Hematopoietic multipotent progenitor cell treated with erythropoietin and hydrocortisone succinate and interleukin-3 and kit ligand, for 8 days (in vitro differentiated cells): Measurements from ENCODE around the gene CHN2.

Experiments
- DNase-seq: peaks from one replicate; pipeline ENCODE4 v3.0.0-alpha.2; 2015

The CHN2 gene

DNA sequence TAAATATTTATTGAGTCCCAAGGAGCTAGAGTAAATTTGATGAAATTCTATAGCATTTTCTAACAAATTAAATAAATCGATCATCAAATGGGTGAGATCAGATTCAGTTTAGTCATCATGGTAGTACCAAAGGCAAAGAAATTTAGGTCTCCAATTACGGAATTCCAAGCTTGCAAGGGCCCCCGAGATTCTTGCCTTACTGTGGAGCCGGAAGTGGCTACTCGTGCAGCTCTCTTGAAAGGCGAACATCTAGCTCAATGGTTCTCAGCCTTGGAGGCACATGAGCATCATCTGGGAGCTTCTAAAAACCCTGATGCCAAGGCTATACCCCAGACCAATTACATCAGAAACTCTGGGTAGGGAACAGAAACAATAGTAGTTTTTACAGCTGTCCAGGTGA is 251.2 kb downstream of the CHN2 start:
- no peak for DNase-seq

DNA sequence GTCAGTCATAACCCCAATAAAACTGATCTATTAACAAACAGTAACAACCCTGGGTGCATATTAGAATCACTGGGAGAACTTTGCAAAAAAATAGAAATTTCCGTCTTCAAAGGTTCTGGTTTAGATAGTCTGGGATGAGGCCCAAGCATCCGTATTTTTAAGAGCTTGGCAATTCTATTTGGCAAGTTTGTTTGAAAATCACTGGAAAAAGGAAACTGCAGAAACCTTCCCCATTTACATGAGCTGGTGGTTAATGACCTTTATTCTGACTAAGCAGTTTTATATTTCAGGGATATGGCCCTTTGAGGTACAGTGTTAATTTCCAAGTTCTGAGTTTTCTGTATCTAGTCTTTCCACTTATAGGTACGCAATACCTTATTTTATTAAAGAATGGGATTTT is 253.3 kb downstream of the CHN2 start:
- DNase-seq = no peak

DNA sequence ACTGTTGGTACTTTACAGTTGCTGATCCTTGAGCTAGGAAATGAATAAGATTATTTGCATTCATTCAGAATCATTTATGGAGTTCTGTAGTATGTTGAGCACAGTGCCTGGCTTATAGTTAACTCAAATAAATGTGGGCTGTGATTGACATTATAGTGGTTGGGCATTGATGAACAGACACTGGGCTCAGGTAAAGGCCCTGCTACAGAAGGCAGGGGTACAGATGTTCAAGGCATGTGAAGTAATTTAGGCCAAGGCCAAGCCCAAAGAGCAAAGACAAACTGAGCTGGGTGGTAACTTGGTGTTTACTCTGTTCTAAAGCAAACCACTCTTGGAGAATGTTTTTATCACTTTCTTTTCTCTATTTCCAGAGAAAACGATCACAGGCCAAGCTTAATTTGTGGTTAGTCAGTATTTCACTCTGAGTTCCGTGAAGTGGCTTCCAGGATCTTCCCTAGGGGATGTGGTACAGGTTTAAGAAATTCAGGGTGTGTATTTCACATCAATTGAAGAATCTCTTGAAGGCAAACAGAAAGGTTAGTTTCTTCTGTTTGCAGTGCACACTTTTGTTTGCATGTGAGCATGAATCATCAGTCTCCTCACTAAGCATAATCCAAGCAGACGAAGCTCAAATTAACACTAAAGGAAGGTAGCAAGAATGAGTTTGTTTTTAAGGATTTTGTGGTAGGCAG is 255.1 kb downstream of the CHN2 start:
- no peak for DNase-seq

DNA sequence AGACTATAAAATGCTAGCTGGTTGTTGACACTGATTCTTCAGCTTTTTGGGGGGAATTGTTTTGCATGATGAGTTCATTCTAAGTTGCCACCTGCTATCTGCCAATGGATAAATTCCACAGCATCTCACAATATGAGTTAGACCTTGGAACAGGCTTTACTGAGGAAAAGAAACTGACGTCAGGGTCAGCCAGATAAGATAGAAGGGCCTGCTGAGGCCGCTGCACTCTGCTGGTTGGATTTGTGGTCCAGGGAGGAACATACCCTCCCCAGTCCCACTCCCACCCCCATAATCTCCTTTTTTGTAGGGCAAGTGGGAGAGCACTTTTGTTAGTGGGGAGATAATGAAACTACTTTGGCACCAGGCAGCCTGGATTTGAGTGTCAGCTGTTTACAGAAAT is 258.4 kb downstream of the CHN2 start:
- no peak for DNase-seq

DNA sequence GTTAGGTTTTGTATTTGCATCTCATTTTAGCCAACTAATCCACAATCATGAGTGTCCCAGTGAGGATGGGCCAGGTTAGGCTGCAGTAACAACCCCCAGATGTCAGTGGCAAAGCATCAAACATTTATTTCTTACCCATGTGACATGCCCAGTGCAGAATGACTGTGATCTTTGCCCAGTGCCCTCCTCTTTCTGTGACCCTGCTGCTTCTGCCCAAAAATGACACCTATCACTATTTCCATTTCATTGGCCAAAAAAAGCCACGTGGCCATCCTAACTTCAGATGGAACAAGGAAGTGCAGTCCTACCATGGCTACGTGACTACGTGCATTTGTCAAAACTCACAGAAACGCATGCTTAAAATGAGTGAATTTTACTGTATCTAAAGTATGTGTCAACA is 259.9 kb downstream of the CHN2 start:
- no peak for DNase-seq

DNA sequence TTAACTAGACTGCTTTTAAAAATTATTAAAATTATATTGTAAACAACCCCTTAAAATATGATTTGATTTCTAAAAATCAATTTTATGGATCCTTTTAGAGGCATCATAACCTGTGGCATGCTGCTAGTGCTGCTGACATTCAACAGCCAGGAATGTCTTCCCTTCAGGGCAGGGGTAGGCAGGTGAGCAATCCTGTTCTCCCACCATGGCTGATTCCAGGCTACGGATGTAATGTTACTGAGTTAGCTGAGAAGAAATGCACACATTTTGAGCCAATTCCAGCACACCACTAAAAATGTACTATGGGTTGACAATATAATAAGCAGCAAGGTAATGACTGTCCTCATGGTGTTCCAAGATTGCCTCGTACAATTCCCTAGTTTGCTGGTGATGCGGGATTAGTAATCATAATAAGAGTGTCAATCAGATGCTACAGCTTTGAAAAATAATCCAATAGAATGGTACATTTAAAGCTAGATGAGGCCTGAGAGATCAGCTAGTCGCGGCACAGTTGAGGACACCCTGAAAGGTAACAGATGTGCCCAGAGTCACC is 260.4 kb downstream of the CHN2 start:
- DNase-seq = no peak

DNA sequence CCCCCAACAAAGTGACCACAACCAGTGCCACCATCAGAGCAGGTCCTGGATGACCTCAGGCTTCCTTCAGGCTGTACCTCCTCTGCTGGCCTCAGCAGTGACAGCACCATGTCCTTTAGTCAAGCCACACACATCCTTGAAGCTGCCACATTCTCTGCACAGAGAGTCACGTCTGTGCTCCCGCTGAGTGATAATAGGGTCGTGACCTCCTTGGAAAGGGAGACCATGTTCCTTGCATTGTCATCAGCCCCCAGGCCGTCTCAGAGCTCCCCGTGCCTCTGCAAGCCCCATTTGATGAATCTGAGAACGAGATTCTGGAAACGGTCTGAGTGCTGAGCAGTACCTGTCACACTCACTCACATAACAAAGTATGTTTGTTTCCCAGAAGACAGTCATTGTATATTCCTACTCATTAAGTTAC is 262.6 kb downstream of the CHN2 start:
- DNase-seq = no peak

DNA sequence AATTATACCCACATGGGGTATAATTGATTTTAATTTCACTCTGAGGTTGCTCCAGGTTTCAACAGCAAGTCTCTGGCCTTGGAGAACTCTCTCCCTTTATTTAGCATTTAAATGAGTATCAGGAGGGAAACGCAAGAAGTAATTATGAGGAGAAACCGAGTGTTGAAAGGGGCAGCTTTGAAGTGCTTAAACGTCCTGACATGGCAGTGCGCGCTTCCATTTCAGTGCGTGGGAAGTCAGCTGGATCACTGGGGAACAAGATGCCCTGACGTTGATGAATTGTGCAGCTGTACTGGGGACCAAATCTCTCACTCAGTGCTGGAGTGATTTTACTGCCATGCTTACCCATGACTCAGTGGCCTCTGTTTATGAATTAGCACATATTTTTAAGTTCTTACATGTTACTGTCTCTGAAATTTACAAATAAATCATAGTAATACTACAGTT is 263.0 kb downstream of the CHN2 start:
- DNase-seq = no peak

DNA sequence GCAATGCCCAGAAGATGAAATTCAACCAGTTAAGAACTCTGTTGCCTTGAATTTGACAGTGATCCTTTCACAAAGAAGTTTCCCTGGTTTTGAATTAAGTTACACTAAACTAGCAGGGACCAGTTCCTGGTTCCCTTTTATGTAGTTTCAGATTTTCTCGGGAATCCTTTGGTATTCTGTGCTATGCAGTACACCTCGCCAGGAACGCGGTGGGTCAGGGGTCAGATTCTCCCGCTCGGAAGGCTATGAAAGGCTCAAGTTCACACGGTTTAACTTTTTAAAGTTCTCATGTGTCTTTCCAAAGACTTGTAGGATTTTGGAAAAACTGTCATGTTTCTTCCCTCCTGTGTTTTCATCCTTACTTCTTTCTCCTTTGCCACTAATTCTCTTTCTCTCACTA is 264.4 kb downstream of the CHN2 start:
- DNase-seq = no peak

DNA sequence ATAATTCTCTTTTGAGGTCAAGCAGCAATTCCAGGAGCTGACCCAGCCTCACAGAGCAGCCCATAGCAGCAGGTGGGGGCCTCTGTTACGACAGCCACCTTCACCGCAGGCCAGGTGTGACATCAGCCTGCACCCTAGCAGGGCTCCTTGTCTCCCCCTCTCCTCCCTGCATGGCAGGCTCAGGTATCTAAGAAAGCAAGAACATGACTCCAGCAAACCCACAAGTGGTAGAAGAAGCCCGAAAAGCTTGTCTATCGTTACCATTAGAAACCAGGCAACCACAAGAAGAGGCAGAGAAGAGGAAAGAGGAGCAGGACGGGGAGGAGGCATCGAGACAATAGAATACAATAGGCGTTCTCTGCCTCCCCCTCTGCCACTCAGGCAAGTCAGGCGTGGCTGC is 265.0 kb downstream of the CHN2 start:
- DNase-seq = no peak

DNA sequence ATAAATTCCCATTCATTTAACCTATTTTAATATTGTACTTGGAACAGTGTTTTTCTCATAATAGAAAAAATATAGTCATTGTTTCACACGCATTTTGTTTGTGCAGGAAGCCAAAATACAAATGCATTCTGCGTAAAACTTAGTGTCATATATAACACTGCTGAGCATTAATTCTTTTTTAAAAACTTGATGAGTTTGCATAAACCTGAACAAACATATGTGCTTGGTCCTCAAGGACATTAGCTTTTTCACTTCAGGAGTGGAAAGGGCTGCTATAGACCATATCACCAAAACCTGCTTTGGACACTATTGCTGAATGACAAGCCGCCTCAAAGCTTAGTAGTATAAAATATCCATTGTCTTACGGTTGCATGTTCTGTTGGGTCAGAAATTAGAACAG is 267.4 kb downstream of the CHN2 start:
- DNase-seq = no peak

DNA sequence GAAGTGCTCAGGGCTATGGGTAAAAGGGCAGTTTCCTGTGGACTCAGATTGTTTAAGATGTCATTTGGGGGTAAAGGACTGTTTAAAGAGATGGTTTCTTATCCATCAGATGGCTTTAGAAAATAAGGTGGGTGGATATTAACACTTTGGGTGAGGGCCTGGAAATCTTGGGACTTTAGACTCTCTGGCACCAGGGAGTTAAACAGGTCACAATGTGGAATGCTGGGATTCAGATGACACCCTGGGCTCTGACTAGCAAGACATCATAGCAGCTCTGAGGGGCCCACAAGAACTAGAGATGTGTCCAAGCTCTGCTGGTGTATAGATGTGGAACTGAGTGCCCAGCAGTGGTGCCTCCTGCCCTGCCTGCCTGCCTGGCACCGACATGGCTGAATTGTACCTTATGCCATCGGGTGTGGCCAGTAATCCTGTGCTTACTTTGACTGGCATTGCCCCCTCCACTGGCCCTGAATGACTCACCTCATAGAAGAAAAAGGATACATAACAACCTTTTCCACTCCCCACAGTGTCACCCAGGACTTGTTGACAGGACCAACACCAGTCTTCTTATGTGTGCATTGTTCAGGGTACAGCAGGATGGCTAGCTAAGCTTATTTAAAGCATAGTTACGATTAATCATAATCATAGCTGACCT is 269.1 kb downstream of the CHN2 start:
- no peak for DNase-seq

DNA sequence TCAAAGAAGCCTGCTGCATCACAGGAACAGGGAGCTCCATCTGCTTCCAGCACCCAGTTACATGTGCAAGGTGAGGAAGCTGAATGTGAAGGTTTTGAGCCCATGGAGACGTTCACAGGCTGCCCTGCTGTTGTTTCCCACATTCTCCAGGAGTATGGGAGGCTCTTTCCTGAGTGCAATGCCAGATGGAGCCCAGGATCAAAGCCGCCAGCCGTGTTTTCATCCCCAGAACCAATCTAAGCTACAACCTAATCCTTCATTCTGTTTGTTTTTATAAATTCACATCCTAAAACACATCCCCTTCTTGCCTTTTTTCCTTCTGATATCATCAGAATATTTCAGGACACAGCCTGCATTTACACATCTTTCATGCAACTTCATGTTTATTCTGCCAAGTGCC is 270.2 kb downstream of the CHN2 start:
- DNase-seq = no peak

DNA sequence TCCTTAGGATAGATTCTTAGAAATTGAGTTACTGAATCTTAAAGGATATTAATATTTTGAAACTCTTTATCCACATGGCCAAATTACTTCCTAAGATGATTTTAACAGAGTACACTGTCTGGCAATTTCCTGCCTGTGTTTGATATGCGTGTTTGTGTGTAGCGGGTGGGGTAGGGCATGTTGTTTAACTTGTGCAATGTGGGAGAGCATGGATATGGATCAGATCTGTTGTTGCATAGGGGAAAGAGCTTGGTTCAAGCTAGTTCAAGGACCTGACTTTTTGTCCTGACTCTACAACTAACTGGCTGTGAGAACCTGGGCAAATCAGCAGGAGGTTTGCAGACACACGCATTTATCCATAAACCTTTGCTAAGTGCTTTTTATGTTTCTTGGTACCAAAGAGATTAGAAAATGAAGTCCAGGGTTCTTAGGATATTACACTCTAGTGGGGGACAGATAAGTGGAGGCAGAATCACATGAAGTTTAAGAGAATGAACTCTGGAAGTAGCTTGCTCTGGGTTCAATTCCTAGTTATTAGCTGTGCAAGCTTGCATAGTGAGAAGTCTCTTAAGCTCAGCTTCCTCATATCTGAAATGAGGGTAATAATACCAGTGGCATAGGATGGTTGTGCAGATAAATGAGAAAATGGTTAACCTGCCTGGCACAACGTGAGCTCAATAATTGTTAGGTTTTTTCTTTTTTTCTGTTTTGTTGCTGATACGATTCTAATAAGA is 272.8 kb downstream of the CHN2 start:
- no peak for DNase-seq

DNA sequence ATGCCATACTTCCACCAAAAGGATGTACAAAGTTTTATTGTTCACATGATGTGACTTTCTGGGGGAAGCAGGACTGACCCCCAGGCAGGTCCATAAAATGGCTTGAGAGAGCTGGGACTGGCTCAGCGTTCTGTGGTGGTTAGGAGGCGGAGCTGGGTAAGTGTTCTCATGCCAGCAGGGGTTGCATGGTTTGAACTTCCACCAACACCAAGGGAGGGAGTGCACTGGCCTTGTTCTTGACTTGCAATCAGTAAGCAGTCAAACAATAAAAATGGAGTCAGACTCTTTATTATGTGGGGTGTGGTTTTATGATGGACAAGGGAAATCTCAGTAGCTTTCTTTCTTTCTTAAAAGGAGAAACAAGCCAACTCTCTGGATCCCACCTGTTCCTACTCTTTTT is 273.6 kb downstream of the CHN2 start:
- DNase-seq = no peak

DNA sequence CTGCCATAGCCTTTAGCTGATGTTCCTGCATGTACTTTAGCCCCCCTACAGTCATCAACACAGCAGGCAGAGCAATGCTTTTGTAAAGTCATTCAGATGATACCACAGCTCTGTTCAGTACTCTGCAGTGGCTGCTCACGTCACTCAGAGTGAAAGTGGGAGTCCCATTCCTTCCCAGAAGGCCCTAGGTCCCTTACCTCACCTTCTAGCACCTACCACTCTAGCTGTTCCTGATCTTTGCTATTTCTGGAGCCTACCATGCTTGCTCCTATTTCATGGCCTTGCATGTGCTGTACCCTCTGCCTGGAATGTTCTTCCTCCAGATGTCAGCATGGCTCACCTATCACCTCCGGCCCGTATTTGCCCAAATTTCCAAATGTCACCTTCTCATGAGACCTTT is 274.7 kb downstream of the CHN2 start:
- DNase-seq = no peak

DNA sequence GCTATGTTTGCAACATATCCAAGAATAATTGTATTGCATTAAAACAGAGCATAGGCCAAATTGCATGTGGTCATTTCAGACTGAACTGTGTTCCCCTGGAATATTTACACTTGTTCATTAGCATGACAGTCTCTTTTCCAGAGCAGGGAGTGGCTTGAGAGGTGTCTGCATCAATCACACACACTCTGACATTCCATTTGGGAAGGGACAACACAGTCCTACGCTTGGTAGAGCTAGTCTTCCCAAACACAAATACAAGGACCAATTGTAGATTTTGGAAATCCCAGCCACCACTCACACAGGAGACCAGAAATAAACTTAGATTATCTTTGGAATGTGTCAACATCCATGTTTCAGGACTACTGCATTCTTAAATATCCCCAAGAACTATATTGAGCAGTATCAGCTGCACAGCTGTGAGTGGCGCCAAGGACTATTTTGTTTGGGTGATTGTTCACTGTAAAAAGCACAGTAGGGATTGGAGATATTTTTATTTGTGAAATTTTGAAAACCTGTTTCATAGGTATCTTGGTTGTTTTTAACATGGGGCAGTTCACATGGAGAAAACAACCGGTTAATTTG is 275.5 kb downstream of the CHN2 start:
- DNase-seq = no peak

DNA sequence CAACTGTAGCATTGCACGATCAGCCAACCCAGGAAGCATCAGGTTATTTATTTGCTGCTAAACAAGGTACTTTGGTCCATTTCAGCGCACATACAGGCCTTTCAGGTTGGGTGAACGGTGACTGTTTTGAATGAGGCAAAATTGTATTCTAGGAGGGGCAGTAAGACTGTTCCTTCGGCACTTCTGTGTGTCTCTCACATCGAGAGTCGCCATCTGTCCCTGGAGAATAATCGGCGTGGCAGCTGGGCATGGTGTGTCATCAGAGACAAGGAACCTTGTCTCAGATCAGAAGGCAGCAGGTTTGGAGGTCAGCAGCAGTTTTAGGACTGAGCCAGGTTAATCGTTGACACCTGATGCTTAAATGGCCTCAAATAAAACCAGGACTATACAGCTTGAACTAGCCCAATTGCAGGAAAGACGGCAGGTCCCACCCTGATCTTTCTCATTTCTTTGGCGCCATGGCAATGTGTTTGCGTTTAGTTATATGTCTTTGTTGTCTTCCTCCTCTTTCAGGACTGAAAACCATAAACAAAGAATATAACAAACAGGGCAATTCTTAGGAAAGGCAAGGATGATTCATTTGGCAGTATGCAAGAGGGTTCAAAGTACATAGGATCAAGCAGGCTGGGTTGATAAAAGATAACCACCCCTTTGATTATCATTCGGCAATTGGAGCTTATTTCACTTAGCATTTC is 277.0 kb downstream of the CHN2 start:
- DNase-seq = no peak

DNA sequence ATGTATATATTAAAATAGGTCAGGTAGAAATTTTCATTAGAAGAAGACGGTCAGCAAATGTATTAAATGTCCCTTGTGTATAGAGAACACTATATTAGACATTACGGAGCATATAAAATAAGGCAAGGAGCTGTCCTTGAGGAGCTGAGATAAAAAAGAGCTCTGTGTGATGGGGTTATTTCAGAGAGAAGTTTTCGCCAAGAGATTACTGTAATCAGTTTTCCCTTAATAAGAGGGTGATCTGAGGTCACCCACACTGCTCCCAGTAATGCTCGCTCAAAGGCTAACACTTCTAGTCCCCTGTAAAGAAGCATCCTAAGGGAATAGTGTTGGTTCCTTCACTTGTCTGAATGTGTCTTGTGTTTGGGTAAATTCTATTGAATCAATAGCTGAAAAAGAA is 282.3 kb downstream of the CHN2 start:
- no peak for DNase-seq

DNA sequence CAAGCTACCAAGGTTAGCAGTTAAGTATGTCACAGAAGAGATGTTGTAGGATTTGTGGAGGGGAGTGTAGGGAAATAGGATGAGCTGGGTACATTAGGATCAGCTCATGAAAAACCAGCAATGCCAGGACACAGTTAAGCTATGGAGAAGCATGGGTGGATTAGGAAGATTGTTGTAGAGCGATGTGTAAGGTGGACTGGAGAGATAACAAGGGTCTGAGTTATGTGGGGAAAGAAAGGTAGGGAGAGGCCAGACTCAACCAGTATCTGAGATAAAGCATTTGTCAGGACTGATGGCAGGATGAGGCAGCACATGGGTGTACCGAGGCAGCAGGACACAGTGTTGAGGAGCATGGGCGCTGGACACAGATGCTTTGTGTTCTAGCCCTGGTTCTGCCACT is 283.7 kb downstream of the CHN2 start:
- peak; percentile 70 for DNase-seq

DNA sequence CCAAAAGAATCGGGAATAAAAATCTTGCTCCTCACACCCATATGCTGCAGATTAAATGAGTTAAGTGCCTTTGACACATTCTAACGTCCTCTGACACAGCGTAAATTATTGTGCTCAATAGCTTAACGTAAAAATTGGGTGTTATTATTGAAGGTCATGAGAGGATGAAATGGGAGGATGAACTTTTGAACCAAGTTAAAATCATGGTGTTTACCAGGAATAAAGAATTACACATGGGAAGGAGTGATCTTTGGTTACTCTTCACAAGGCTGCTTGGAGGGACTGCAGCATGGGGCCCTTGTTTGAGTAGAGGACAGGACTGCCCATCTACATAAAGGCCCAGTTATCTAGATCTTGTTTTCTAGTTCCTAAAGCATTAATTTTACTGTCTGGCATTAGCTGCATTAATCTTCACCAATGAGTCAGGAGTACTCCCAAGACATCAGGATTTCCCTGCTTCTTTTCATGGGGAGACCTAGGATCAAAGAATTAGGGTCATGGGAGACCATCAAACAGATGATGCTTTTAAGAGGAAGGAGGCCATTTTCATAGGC is 284.2 kb downstream of the CHN2 start:
- no peak for DNase-seq
